PC-9 (cell line): ENCODE data around the gene CREBL2. TPM values are rescaled to one million over a fixed set of nuclear protein-coding genes. Genes with fewer than 3 reads are reported as not detected.
"Not testable (repeated sequence)": the region's sequence is repeated elsewhere in the genome, so short reads cannot be mapped to it uniquely, and the experiment has no call there.

Source experiments
- BruUV-seq: library from RNA; stranded (reverse); fragments of 400-500 nt; replicated peaks from 2 replicates; lab custom pipeline; 2021; lab: Mats Ljungman, UMichigan
- CTCF ChIA-PET: fragments of 300-600 bp; sonication (Branson Sonifier 250); formaldehyde crosslinking; loops from one replicate; lab custom pipeline; 2022; ENCODE audit warnings: antibody characterized with exemption; lab: Charles Lee
- POLR2A ChIA-PET: fragments of 300-600 bp; sonication (Branson Sonifier 250); formaldehyde crosslinking; loops from one replicate; lab custom pipeline; 2022; ENCODE audit warnings: antibody characterized with exemption; ENCODE audit not compliant: unreplicated experiment; lab: Charles Lee
- DNase-seq, 2 experiments: peaks; one replicate each; pipeline versions ENCODE4 v3.0.0 to v3.0.0-alpha.2; 2015 to 2022; ENCODE audit warnings: mixed read lengths in 1 of 2
- H2AFZ ChIP-seq: fragments of 200-600 bp; sonication (generic); 2 replicates; pipeline ENCODE4 v1.8.1; 2017; ENCODE audit warnings: antibody characterized with exemption
- H3F3A ChIP-seq: fragments of 200-600 bp; sonication (generic); 2 replicates; pipeline ENCODE4 v1.8.1; 2017; ENCODE audit warnings: antibody characterized with exemption, mild to moderate bottlenecking, low read depth; ENCODE audit not compliant: insufficient read depth
- H3K27ac ChIP-seq: fragments of 200-600 bp; sonication (generic); 2 replicates; pipeline ENCODE4 v1.6.1; 2016; ENCODE audit warnings: mixed run types
- H3K27me3 ChIP-seq: fragments of 200-600 bp; sonication (generic); 2 replicates; pipeline ENCODE4 v1.6.1; 2016; ENCODE audit warnings: low read depth, mixed run types; ENCODE audit not compliant: insufficient read depth
- H3K36me3 ChIP-seq: fragments of 200-600 bp; sonication (generic); 2 replicates; pipeline ENCODE4 v1.6.1; 2016; ENCODE audit warnings: low read depth, mixed run types
- H3K4me1 ChIP-seq: fragments of 200-600 bp; sonication (generic); replicated peaks from 2 replicates; pipeline ENCODE4 v1.6.1; 2016; ENCODE audit warnings: mixed run types; ENCODE audit not compliant: insufficient read depth
- H3K4me2 ChIP-seq: fragments of 200-600 bp; sonication (generic); 2 replicates; pipeline ENCODE4 v1.6.1; 2017; ENCODE audit warnings: mixed run types
- H3K4me3 ChIP-seq: fragments of 200-600 bp; sonication (generic); 2 replicates; pipeline ENCODE4 v1.6.1; 2016; ENCODE audit warnings: mixed run types
- H3K79me2 ChIP-seq: fragments of 200-600 bp; sonication (generic); 2 replicates; pipeline ENCODE4 v1.6.1; 2017; ENCODE audit warnings: low read depth, mixed run types
- H3K9me2 ChIP-seq: fragments of 200-600 bp; sonication (generic); 2 replicates; pipeline ENCODE4 v1.8.1; 2017; ENCODE audit warnings: mild to moderate bottlenecking; ENCODE audit not compliant: insufficient read depth
- H3K9me3 ChIP-seq: fragments of 200-600 bp; sonication (generic); 2 replicates; pipeline ENCODE4 v1.8.1; 2016; ENCODE audit warnings: low read depth; ENCODE audit not compliant: insufficient read depth
- H4K20me1 ChIP-seq: fragments of 200-600 bp; sonication (generic); 2 replicates; pipeline ENCODE4 v1.8.1; 2017; ENCODE audit not compliant: insufficient read depth
- CTCF ChIP-seq: fragments of 200-600 bp; sonication (generic); conservative IDR thresholded peaks from 2 replicates; pipeline ENCODE4 v1.6.1; 2017; ENCODE audit warnings: mixed run types, antibody characterized with exemption, mild to moderate bottlenecking, moderate library complexity
- EZH2 ChIP-seq: fragments of 200-600 bp; sonication (generic); IDR thresholded peaks from 2 replicates; pipeline ENCODE4 v1.8.0; 2017; ENCODE audit warnings: antibody characterized with exemption, low read depth
- intact Hi-C: fragments of 100-400 bp; cut with micrococcal nuclease; formaldehyde crosslinking; loops from one replicate; pipeline ENCODE4 v1.10.0; 2022; ENCODE audit not compliant: unreplicated experiment
- total RNA-seq: library from RNA; stranded (reverse); gene quantifications from 2 replicates; pipeline ENCODE4 v1.2.3, GENCODE V29; 2021

Gene CREBL2
- total RNA-seq, 1 experiment from 2014 or later, result 30.3 TPM

- Histone ChIP-seq H3K9me3 (no peaks in the 10 kb centered on the region), H3K27me3 (no peaks in the 10 kb centered on the region), H3K27ac (no peak overlapping the region), H3K4me1 (no peaks in the 10 kb centered on the region), H3K9me2 (no peaks in the 10 kb centered on the region), H3K36me3 (peaks cover 13% of the 10 kb centered on the region; the same call in 1 of the 2 replicates), H4K20me1 (no peaks in the 10 kb centered on the region), H3F3A (no peaks in the 10 kb centered on the region), H2AFZ (no peak overlapping the region), H3K79me2 (no peaks in the 10 kb centered on the region), H3K4me2 (no peak overlapping the region), H3K4me3 (no peak overlapping the region)
- no peak for DNase-seq
- intact Hi-C loops, result no loop called here
- ChIA-PET POLR2A (no interaction called here), CTCF (interaction anchor here (0.5 to 0.6 kb wide), 2 partner anchors 64 to 557 kb away, joined by 4 to 9 read pairs; no protein-coding TSS in a partner anchor)
- BruUV-seq, result no TSS peak
- TF ChIP-seq EZH2, result no peak
- no peak for TF ChIP-seq CTCF
Measured at GRCh38 chr12:12641650-12642049, 30.0 kb downstream of the CREBL2 start.

GRCh38 chr12:12642916-12643315 lies 31.2 kb downstream of the CREBL2 start:
- peaks cover 7% of the 10 kb centered on the region; the same call in 1 of the 2 replicates for H3K9me3 ChIP-seq
- H4K20me1 ChIP-seq, result no peaks in the 10 kb centered on the region
- no peak overlapping the region for H3K4me3 ChIP-seq
- intact Hi-C loops, result no loop called here
- no peaks in the 10 kb centered on the region for H3K79me2 ChIP-seq
- H3K4me2 ChIP-seq, result no peak overlapping the region
- H2AFZ ChIP-seq, result no peak overlapping the region
- no TSS peak for BruUV-seq
- H3F3A ChIP-seq, result no peaks in the 10 kb centered on the region
- H3K4me1 ChIP-seq, result no peaks in the 10 kb centered on the region
- ChIA-PET CTCF (interaction anchor here (0.6 kb wide), 1 partner anchor 66 kb away, joined by 8 read pairs; no protein-coding TSS in a partner anchor), POLR2A (no interaction called here)
- H3K27me3 ChIP-seq, result no peaks in the 10 kb centered on the region
- H3K36me3 ChIP-seq, result peaks cover 13% of the 10 kb centered on the region; the same call in 1 of the 2 replicates
- DNase-seq, result no peak
- TF ChIP-seq CTCF, result no peak
- no peak for TF ChIP-seq EZH2
- H3K27ac ChIP-seq, result no peak overlapping the region
- H3K9me2 ChIP-seq, result no peaks in the 10 kb centered on the region

GRCh38 chr12:12645485-12645884 lies 33.8 kb downstream of the CREBL2 start:
- Histone ChIP-seq H3K4me2 (no peak overlapping the region), H2AFZ (no peak overlapping the region), H3K36me3 (0 out of 2 replicates have a peak, but pooled peaks cover 9% of the 10 kb centered on the region), H3K27ac (no peak overlapping the region), H3K9me2 (no peaks in the 10 kb centered on the region), H3K27me3 (no peaks in the 10 kb centered on the region), H3K4me3 (no peak overlapping the region), H3K4me1 (no peaks in the 10 kb centered on the region), H3K9me3 (peaks cover 24% of the 10 kb centered on the region; the same call in 1 of the 2 replicates), H3K79me2 (no peaks in the 10 kb centered on the region), H3F3A (no peaks in the 10 kb centered on the region), H4K20me1 (no peaks in the 10 kb centered on the region)
- CTCF ChIA-PET, result interaction anchor here (0.6 kb wide), 1 partner anchor 253 kb away, joined by 11 read pairs; no protein-coding TSS in a partner anchor
- intact Hi-C loops, result no loop called here
- DNase-seq, result no peak
- no TSS peak for BruUV-seq
- POLR2A ChIA-PET, result interaction anchor here (0.7 kb wide), 1 partner anchor 358 kb away, joined by 3 read pairs; no protein-coding TSS in a partner anchor
- TF ChIP-seq EZH2, result no peak
- TF ChIP-seq CTCF, result peak; percentile 54

- H2AFZ ChIP-seq, CTCF ChIA-PET, H3K9me2 ChIP-seq, H3F3A ChIP-seq, H3K4me1 ChIP-seq, H3K4me2 ChIP-seq, H4K20me1 ChIP-seq, BruUV-seq, H3K27ac ChIP-seq, H3K4me3 ChIP-seq, H3K27me3 ChIP-seq, DNase-seq, intact Hi-C loops, H3K79me2 ChIP-seq, H3K36me3 ChIP-seq, POLR2A ChIA-PET: not testable (repeated sequence)
- H3K9me3 ChIP-seq, result peaks cover 29% of the 10 kb centered on the region; the same call in 1 of the 2 replicates
Measured at GRCh38 chr12:12645968-12646367, 34.3 kb downstream of the CREBL2 start.
